GM12801 (cell line): Measurements from ENCODE around the gene HACD2.

Source experiments
- TF ChIP-seq, protein P1 (sequence below): IDR thresholded peaks from one replicate; pipeline ENCODE4 v1.5.1; 2011; ENCODE audit warnings: control low read depth; ENCODE audit not compliant: insufficient read length; ENCODE audit errors: extremely low read depth

HACD2 gene

DNA sequence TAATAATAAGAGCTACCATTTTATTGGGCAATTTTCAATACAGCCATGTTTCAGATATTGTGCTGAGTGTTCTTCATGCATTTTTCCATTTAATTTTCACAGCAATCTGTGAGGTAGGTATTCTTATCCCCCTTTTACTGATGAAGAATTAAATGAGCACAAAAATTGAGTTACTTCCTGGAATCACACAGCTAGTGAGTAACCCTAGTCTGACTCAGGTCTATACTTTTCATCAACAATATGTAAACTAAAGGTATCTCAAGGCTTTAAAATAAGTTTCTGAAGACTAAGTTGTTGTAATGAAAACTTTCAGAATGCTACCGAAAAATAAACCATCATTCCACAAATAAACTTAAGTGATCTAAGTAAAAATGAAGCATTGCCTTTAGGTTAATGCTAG, 22.3 kb downstream of the HACD2 start:
- TF ChIP-seq, protein P1, sequence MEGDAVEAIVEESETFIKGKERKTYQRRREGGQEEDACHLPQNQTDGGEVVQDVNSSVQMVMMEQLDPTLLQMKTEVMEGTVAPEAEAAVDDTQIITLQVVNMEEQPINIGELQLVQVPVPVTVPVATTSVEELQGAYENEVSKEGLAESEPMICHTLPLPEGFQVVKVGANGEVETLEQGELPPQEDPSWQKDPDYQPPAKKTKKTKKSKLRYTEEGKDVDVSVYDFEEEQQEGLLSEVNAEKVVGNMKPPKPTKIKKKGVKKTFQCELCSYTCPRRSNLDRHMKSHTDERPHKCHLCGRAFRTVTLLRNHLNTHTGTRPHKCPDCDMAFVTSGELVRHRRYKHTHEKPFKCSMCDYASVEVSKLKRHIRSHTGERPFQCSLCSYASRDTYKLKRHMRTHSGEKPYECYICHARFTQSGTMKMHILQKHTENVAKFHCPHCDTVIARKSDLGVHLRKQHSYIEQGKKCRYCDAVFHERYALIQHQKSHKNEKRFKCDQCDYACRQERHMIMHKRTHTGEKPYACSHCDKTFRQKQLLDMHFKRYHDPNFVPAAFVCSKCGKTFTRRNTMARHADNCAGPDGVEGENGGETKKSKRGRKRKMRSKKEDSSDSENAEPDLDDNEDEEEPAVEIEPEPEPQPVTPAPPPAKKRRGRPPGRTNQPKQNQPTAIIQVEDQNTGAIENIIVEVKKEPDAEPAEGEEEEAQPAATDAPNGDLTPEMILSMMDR = no peak

DNA sequence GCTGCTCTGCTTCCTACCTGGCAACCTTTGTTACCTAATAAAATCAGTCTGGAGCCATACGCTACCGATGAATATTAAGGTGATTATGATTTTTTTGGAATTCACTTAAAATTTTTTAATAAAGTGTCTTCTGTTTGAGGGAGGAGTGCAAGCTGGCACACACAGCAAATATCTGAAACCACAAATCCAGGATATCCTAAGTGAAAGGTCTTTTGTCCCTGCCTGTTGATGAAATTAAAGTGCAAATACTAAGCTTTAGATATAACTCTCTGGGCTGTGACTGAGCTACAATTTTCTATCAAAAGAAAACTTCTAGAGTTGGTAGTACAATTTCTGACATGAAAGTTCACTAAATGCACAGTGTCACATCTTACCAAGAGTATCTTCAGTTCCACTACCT, 23.7 kb downstream of the HACD2 start:
- TF ChIP-seq, protein P1 = no peak

- TF ChIP-seq, protein P1 = no peak
Observed at GRCh38 chr3:123559040-123559861, 25.6 kb downstream of the HACD2 start.

GRCh38 chr3:123553536-123553935, 31.3 kb downstream of the HACD2 start:
- TF ChIP-seq, protein P1 = no peak

DNA sequence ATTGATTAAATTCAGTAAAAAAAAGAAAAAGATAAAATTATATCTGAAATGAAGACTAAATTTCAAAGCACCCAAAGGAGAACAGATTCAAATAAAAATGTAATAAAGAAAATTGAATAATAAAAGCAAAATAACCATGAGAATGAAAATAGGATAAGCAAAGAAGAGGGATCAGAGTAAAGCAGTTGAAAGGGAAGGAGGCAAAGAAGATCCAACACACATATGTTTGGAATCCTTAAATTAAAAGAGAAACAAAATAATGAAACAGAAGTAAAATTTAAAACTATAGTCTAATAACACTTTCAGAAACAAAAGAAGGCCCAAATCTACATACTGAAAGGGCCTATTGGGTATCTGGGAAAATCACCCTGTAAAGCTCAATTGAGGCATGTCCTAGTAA, 32.1 kb downstream of the HACD2 start:
- TF ChIP-seq, protein P1 = no peak

DNA sequence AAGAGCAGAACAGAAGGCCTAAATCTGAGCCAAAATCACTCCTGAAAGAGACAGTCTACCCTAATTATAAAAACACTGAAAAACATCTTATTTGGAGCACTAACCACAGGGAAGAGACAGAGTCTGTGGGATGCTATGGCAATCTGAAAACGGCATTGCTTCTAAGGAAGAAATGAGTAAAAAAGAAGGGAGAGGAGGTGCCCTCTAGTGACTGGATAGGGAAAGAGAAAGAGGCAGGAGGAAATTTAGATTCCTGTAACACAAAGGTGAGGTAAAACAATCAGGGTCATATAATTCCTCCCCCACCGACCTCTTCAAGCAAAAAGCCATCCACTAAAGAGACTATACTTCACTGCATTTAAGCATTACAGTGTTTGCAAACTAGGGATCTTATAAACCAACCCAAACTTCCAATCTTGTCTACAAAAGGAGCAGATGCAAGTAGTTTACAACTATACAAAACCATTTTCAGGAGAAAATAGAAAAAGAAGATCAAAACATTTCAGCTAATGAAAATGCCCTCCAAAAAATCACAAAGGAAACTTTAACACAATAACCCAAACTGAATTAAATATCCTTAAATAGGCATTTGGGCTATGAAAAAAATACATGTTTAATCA, 32.6 kb downstream of the HACD2 start:
- TF ChIP-seq, protein P1 = no peak

DNA sequence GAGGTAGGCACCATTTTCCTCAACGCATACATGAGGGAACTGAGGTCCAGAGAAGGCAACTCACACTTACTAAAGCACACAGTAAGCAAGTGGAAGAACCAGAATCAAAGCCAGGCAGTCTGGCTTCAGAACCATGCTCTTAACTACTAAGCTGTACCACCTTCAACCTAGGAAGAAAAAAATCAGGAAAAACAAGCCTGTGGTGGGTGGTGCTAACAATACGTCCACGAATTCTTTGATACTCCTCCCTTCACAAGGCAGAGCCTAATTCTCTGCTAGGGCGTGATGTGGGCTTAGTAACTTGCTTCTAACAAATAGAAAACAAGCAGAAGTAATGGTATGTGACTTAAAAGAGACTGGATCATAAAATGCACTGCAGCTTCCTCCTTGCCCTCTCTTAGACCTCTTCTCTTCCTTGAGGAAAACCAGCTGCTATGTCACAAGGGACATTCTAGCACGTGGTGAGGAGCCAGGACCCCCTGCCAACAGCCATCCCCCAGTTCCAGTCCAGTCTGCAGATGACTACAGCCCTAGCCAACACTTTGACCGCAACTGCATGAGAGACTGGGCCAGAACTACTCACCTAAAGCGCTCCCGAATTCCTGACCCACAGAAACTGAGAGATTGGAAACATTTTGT, 36.9 kb downstream of the HACD2 start:
- TF ChIP-seq, protein P1 = no peak
